Mucosa of descending colon (tissue), 3 donors: ENCODE results near the gene VPS16. TPM values are rescaled to one million over a fixed set of nuclear protein-coding genes. Genes with fewer than 3 reads are reported as not detected.
"Not testable (repeated sequence)": the region's sequence is repeated elsewhere in the genome, so short reads cannot be mapped to it uniquely, and the experiment has no call there.

ENCODE experiments used
- ATAC-seq: fragments of 200-7000 bp; cut with Tn5 transposase; one replicate; pipeline ENCODE4 v1.9.1; 2020; ENCODE audit warnings: mild to moderate bottlenecking, moderate library complexity
- DNase-seq, 3 donors: peaks; one replicate each; pipeline ENCODE4 v3.0.0-alpha.2; 2020
- H3K36me3 ChIP-seq: fragments of 200-600 bp; one replicate; pipeline ENCODE4 v1.8.0; 2021; ENCODE audit warnings: low read depth, mild to moderate bottlenecking
- H3K4me1 ChIP-seq: fragments of 200-600 bp; one replicate; pipeline ENCODE4 v1.8.0; 2021; ENCODE audit warnings: low read depth, mild to moderate bottlenecking
- H3K4me3 ChIP-seq: fragments of 200-600 bp; one replicate; pipeline ENCODE4 v1.8.0; 2021; ENCODE audit warnings: mild to moderate bottlenecking
- H3K9me3 ChIP-seq: fragments of 200-600 bp; one replicate; pipeline ENCODE4 v1.8.0; 2021; ENCODE audit warnings: mild to moderate bottlenecking
- CTCF ChIP-seq: fragments of 200-600 bp; IDR thresholded peaks from one replicate; pipeline ENCODE4 v1.8.0; 2022; ENCODE audit warnings: antibody characterized with exemption, mild to moderate bottlenecking
- intact Hi-C, 2 donors: fragments of 100-400 bp; cut with DNase I in 1 of 2; cut with micrococcal nuclease in 1 of 2; formaldehyde crosslinking; loops; one replicate each; pipeline versions ENCODE4 v1.11.0 to v1.11.1; 2022; cut with DNase I, micrococcal nuclease
- total RNA-seq, 3 donors: library from RNA; stranded (reverse); fragmentation: NEBNext Ultra II Directional in 2 of 3; extraction: Animal tissue kit (Norgen Biotek cat#: 25700) in 2 of 3; gene quantifications; one replicate each; pipeline versions ENCODE4 v1.2.1 to v1.2.4, GENCODE V29; 2021 to 2023
- donor health status: DM: no; HTN: no; CAD: no; lungs with moderate emphysema.
- donor health status: DM: no; HTN: no; CAD: no.
- donor health status: DM: no; HTN: yes; CAD: no.

VPS16 gene
- total RNA-seq, 3 donors from 2014 or later, result 36.9 to 52.0 (median 38.5) TPM

- DNase-seq (no peak), ATAC-seq (peak; percentile 15)
- H3K4me3 ChIP-seq, result no peak overlapping the region
- no peaks in the 10 kb centered on the region for H3K36me3 ChIP-seq
- H3K4me1 ChIP-seq, result no peaks in the 10 kb centered on the region
- TF ChIP-seq CTCF, result no peak
- intact Hi-C loops, result no loop called here
- no peaks in the 10 kb centered on the region for H3K9me3 ChIP-seq
Observed at GRCh38 chr20:2822073-2822472, 18.5 kb upstream of the VPS16 start.

GRCh38 chr20:2825761-2826160 is 14.8 kb upstream of the VPS16 start:
- ATAC-seq (no peak), DNase-seq (no peak)
- Histone ChIP-seq H3K9me3 (no peaks in the 10 kb centered on the region), H3K36me3 (no peaks in the 10 kb centered on the region), H3K4me1 (no peaks in the 10 kb centered on the region), H3K4me3 (no peak overlapping the region)
- TF ChIP-seq CTCF, result no peak
- intact Hi-C loops, result no loop called here

- intact Hi-C loops, result no loop called here
- no peak overlapping the region for H3K4me3 ChIP-seq
- ATAC-seq, result no peak
- no peaks in the 10 kb centered on the region for H3K36me3 ChIP-seq
- H3K9me3 ChIP-seq, result no peaks in the 10 kb centered on the region
- no peak for DNase-seq
- TF ChIP-seq CTCF, result no peak
- no peaks in the 10 kb centered on the region for H3K4me1 ChIP-seq
Observed at GRCh38 chr20:2826655-2827054, 13.9 kb upstream of the VPS16 start.

- Histone ChIP-seq H3K36me3 (no peaks in the 10 kb centered on the region), H3K9me3 (no peaks in the 10 kb centered on the region), H3K4me1 (no peaks in the 10 kb centered on the region), H3K4me3 (no peak overlapping the region)
- no peak for ATAC-seq
- no peak for TF ChIP-seq CTCF
- DNase-seq, result no peak
- intact Hi-C loops, result no loop called here
Observed at GRCh38 chr20:2829376-2829775, 11.2 kb upstream of the VPS16 start.

- H3K4me1 ChIP-seq, H3K36me3 ChIP-seq, H3K9me3 ChIP-seq, H3K4me3 ChIP-seq, ATAC-seq, DNase-seq, intact Hi-C loops: not testable (repeated sequence)
Observed at GRCh38 chr20:2831206-2831605, 9.3 kb upstream of the VPS16 start.

- intact Hi-C loops, result no loop called here
- no peak for ATAC-seq
- TF ChIP-seq CTCF, result no peak
- no peaks in the 10 kb centered on the region for H3K9me3 ChIP-seq
- H3K4me1 ChIP-seq, result no peaks in the 10 kb centered on the region
- H3K4me3 ChIP-seq, result no peak overlapping the region
- no peak for DNase-seq
- H3K36me3 ChIP-seq, result no peaks in the 10 kb centered on the region
Observed at GRCh38 chr20:2833761-2834160, 6.8 kb upstream of the VPS16 start.
